Skeletal muscle satellite cell (primary cell): ENCODE data around the gene CYP1B1.

Source experiments
- H3K27me3 ChIP-seq: 2 replicates; pipeline ENCODE4 v1.7.0; 2013; ENCODE audit warnings: low read length; ENCODE audit not compliant: control insufficient read depth, insufficient read depth
- H3K36me3 ChIP-seq: 2 replicates; pipeline ENCODE4 v1.7.0; 2013; ENCODE audit warnings: mild to moderate bottlenecking, control low read depth, low read length; ENCODE audit not compliant: insufficient read depth
- H3K4me1 ChIP-seq: 2 replicates; pipeline ENCODE4 v1.7.0; 2013; ENCODE audit warnings: low read length; ENCODE audit not compliant: control insufficient read depth, insufficient read depth
- H3K4me2 ChIP-seq: 2 replicates; pipeline ENCODE4 v1.7.0; 2013; ENCODE audit warnings: mild to moderate bottlenecking, low read length
- H3K4me3 ChIP-seq: 2 replicates; pipeline ENCODE4 v1.7.0; 2013; ENCODE audit warnings: low read length
- H3K9ac ChIP-seq: 2 replicates; pipeline ENCODE4 v1.7.0; 2013; ENCODE audit warnings: mild to moderate bottlenecking, low read depth, low read length, moderate library complexity
- H3K9me3 ChIP-seq: replicated peaks from 2 replicates; pipeline ENCODE4 v1.7.0; 2013; ENCODE audit warnings: mild to moderate bottlenecking, control low read depth, low read length

CYP1B1 gene

GRCh38 chr2:38070438-38070837, 5.5 kb downstream of the CYP1B1 start:
- no peak overlapping the region for H3K9ac ChIP-seq
- H3K4me3 ChIP-seq = no peak overlapping the region
- H3K36me3 ChIP-seq = peaks cover 5% of the 10 kb centered on the region
- peaks cover 15% of the 10 kb centered on the region for H3K4me1 ChIP-seq
- peaks cover 3% of the 10 kb centered on the region for H3K9me3 ChIP-seq
- peaks cover 40% of the 10 kb centered on the region for H3K27me3 ChIP-seq
- H3K4me2 ChIP-seq = no peak overlapping the region

DNA sequence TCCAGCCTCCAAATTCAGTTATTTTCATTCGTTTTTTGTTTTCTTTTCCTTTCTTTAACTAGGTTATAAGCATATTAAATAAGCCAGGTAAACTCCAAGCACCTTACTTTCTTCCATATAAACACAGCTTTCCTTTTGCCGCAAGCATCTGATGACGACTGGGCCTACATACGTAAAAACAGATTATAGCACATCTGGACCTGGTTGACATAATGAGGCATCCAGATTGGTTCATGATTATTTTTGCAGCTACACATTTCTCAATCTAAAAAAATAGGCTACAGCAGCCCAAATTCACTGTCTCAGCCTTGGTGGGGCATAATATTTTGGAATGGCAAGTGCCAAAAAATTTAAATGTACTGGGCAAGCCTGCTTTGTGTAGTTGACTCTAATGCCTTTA, 7.7 kb downstream of the CYP1B1 start:
- H3K4me1 ChIP-seq = no peaks in the 10 kb centered on the region
- no peak overlapping the region for H3K9ac ChIP-seq
- H3K27me3 ChIP-seq = peaks cover 18% of the 10 kb centered on the region
- H3K36me3 ChIP-seq = no peaks in the 10 kb centered on the region
- H3K4me2 ChIP-seq = no peak overlapping the region
- no peak overlapping the region for H3K4me3 ChIP-seq
- H3K9me3 ChIP-seq = no peaks in the 10 kb centered on the region

DNA sequence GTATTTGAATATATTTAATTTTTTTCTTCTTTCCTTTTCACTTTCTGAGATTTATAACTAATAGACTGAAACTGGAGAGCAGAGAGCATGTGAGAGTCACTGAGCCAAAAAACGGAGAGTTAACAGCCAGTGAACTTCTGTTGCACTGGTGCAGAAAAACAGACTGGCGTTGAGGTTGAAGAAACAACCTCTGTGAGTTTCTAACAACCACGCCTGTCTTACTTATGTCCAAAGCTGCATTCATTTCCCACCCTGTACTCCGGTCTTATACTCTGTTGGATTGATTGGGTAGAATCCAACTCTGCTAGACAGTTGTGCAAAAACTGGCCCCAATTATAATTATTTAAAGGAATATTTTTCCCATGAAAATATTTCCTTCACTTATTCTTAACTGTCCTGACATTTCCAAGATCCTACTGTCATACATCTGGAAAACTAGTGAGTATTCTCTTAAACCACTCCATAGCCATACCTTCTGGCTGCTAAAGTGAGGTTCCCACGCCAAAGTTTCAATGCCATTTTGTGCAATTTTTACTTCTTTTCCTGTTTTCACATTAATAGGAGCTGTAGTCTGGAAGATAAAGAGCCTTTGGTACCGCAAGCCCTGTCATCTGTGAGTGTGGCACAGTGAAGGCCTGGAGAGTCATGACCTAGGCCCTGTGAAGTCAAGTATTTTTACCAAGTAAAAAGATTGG, 9.4 kb downstream of the CYP1B1 start:
- H3K27me3 ChIP-seq = peaks cover 14% of the 10 kb centered on the region
- H3K4me2 ChIP-seq = no peak overlapping the region
- H3K4me3 ChIP-seq = no peak overlapping the region
- H3K4me1 ChIP-seq = no peaks in the 10 kb centered on the region
- H3K9me3 ChIP-seq = no peaks in the 10 kb centered on the region
- H3K9ac ChIP-seq = no peak overlapping the region
- H3K36me3 ChIP-seq = no peaks in the 10 kb centered on the region

- Histone ChIP-seq H3K27me3 (peaks cover 17% of the 10 kb centered on the region), H3K4me3 (no peak overlapping the region)
These were observed 10.3 kb downstream of the CYP1B1 start for GRCh38 chr2:38065502-38066135.

GRCh38 chr2:38064801-38065501, 11.0 kb downstream of the CYP1B1 start:
- no peaks in the 10 kb centered on the region for H3K36me3 ChIP-seq
- H3K27me3 ChIP-seq = peaks cover 16% of the 10 kb centered on the region
- no peak overlapping the region for H3K4me3 ChIP-seq
- no peaks in the 10 kb centered on the region for H3K9me3 ChIP-seq
- H3K9ac ChIP-seq = no peak overlapping the region
- no peaks in the 10 kb centered on the region for H3K4me1 ChIP-seq
- H3K4me2 ChIP-seq = no peak overlapping the region

More at GRCh38 chr2:38065502-38066135, 10.3 kb downstream of the CYP1B1 start:
- no peaks in the 10 kb centered on the region for H3K4me1 ChIP-seq
- H3K4me2 ChIP-seq = no peak overlapping the region
- H3K9ac ChIP-seq = no peak overlapping the region
- no peaks in the 10 kb centered on the region for H3K9me3 ChIP-seq
- H3K36me3 ChIP-seq = no peaks in the 10 kb centered on the region

DNA sequence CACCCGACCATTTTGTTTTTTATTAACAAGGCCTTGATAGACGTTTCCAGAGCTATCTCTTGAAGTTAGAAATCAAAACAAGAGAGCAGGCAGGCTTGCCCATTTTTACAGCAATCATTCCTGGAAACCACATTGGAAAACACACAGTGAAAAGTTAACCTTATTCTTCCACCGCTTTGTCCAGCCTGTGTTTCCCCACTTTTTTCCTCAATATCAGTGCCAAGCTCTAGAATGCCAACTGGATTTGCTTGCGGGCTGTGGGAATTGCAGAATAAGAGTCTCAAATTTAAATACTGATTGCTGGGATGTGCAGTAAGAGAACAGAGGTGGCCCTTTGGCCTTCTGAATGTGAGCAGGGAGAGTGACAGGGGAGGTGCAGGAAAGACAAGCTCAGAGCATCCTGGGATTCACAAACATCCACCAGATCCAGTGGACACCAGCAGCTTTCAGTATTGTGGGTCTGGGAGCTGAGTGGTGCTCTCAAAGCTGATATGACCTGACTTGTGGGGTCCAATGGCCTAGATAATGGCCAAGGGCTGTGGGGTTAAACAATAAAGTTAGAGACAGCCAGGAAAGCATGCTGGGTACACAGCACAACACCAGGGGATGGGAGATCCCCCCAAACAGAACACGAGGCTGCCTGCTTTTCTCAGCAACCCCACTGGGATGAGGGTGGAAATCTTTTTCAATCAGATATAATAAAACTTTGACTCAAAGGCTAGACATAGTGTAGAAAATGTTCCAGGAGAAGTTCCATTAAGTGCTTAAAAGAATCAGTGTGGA, 15.5 kb downstream of the CYP1B1 start:
- Histone ChIP-seq H3K9ac (no peak overlapping the region), H3K36me3 (no peaks in the 10 kb centered on the region), H3K4me3 (no peak overlapping the region), H3K9me3 (no peaks in the 10 kb centered on the region), H3K27me3 (peaks cover 48% of the 10 kb centered on the region), H3K4me1 (no peaks in the 10 kb centered on the region), H3K4me2 (no peak overlapping the region)

DNA sequence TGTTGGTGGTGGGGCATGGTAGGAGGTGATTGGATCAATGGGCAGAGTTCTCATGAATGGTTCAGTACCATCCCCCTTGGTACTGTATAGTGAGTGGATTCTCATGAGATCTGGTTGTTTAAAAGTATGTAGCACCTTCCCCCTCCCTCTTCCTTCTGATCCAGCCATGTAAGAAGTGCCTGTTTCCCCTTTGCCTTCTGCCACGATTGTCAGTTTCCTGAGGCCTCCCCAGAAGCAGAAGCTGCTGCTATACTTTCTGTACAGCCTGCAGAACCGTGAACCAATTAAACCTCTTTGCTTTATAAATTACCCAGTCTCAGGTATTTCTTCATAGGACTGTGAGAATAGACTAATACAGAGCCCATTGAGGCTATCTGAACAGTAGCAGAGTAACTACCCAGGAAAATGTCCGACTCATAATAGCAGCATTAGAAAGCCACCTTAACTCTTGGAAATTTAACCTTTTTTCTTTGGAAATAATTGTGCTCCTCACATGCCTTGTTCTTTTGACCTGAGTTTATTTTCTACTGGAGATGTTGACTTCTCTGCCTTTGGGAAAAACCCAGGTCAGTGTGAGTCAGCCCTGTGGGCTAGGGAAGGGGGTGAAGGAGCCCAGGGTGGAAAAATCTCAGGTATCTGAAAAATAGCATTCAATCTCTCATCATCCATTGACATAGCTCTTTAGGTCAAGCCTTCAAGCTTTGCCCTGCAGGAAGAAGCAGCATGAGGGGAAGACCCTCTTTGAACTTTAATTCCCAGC, 18.1 kb downstream of the CYP1B1 start:
- no peak overlapping the region for H3K9ac ChIP-seq
- no peak overlapping the region for H3K4me3 ChIP-seq
- H3K4me2 ChIP-seq = no peak overlapping the region
- peaks cover 73% of the 10 kb centered on the region for H3K27me3 ChIP-seq
- no peaks in the 10 kb centered on the region for H3K4me1 ChIP-seq
- no peaks in the 10 kb centered on the region for H3K36me3 ChIP-seq
- H3K9me3 ChIP-seq = no peaks in the 10 kb centered on the region

DNA sequence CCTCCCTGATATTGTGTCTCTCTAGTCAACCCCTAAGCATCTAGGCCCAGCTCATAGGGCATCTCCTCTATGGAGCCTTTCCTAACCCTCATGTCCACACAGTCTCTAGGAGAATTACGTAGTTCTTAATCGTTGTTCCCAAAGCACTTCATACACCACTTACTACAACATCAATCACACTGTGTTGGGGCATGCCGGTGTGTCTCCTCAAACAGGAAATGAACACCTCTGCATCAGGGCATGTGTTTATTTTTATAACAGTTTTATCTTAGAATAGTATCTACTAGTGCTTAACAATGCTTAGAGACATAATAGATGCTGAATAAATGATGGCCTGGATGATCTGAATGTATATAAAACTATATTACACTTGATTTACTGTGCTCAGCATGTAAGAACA, 19.7 kb downstream of the CYP1B1 start:
- H3K27me3 ChIP-seq = peaks cover 83% of the 10 kb centered on the region
- no peak overlapping the region for H3K9ac ChIP-seq
- no peaks in the 10 kb centered on the region for H3K4me1 ChIP-seq
- H3K4me3 ChIP-seq = no peak overlapping the region
- H3K4me2 ChIP-seq = no peak overlapping the region
- H3K9me3 ChIP-seq = no peaks in the 10 kb centered on the region
- no peaks in the 10 kb centered on the region for H3K36me3 ChIP-seq

GRCh38 chr2:38045811-38046210, 30.1 kb downstream of the CYP1B1 start:
- no peaks in the 10 kb centered on the region for H3K4me1 ChIP-seq
- H3K27me3 ChIP-seq = peaks cover 31% of the 10 kb centered on the region
- no peak overlapping the region for H3K9ac ChIP-seq
- no peak overlapping the region for H3K4me3 ChIP-seq
- H3K9me3 ChIP-seq = no peaks in the 10 kb centered on the region
- no peaks in the 10 kb centered on the region for H3K36me3 ChIP-seq
- no peak overlapping the region for H3K4me2 ChIP-seq

- H3K9ac ChIP-seq = no peak overlapping the region
- peaks cover 57% of the 10 kb centered on the region for H3K27me3 ChIP-seq
- no peaks in the 10 kb centered on the region for H3K9me3 ChIP-seq
These were observed 36.6 kb downstream of the CYP1B1 start for GRCh38 chr2:38039121-38039910.

More at GRCh38 chr2:38039121-38039910, 36.6 kb downstream of the CYP1B1 start:
- Histone ChIP-seq H3K4me3 (no peak overlapping the region), H3K36me3 (no peaks in the 10 kb centered on the region), H3K4me1 (peaks cover 12% of the 10 kb centered on the region), H3K4me2 (no peak overlapping the region)
